Hepatocyte (in vitro differentiated cells): ENCODE results near the gene TTYH2.

Experiments used
- EZH2 ChIP-seq: fragments of 200-600 bp; sonication (generic); IDR thresholded peaks from 2 replicates; pipeline ENCODE4 v1.6.1; 2016; ENCODE audit warnings: antibody characterized with exemption, mild to moderate bottlenecking, borderline replicate concordance
- EZH2phosphoT487 ChIP-seq: fragments of 200-600 bp; sonication (generic); IDR thresholded peaks from one replicate; pipeline ENCODE4 v1.6.1; 2018; ENCODE audit warnings: antibody characterized with exemption, mild to moderate bottlenecking, low read depth, moderate library complexity; ENCODE audit not compliant: unreplicated experiment, severe bottlenecking
- TF ChIP-seq, protein P1 (sequence below): fragments of 200-600 bp; sonication (generic); IDR thresholded peaks from 2 replicates; pipeline ENCODE4 v1.5.1; 2016; ENCODE audit warnings: antibody characterized with exemption, mild to moderate bottlenecking; ENCODE audit not compliant: poor library complexity

DNA sequence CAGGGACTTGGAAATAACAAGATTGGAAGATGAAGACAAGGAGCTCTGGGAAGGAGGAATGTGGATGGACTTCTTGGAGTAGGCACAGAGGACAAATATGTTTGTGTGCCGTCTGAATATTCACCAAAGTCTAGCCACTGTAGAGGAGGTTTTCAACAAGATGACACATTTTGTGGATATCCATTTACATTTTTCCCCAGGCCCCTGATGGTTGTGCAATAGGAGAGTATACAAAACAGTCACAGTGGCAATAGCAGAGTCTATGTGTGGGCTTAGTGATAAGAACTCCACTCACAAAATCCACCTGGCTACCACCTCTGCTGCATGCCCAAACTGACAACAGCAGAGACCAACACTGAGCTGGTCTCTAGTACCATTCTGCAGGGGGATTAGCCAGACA is 42.4 kb upstream of the TTYH2 start:
- no peak for TF ChIP-seq EZH2phosphoT487
- TF ChIP-seq, protein P1, sequence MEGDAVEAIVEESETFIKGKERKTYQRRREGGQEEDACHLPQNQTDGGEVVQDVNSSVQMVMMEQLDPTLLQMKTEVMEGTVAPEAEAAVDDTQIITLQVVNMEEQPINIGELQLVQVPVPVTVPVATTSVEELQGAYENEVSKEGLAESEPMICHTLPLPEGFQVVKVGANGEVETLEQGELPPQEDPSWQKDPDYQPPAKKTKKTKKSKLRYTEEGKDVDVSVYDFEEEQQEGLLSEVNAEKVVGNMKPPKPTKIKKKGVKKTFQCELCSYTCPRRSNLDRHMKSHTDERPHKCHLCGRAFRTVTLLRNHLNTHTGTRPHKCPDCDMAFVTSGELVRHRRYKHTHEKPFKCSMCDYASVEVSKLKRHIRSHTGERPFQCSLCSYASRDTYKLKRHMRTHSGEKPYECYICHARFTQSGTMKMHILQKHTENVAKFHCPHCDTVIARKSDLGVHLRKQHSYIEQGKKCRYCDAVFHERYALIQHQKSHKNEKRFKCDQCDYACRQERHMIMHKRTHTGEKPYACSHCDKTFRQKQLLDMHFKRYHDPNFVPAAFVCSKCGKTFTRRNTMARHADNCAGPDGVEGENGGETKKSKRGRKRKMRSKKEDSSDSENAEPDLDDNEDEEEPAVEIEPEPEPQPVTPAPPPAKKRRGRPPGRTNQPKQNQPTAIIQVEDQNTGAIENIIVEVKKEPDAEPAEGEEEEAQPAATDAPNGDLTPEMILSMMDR, result no peak
- no peak for TF ChIP-seq EZH2
